ENCODE results near the gene PLA2G6. TPM values are rescaled to one million over a fixed set of nuclear protein-coding genes. Genes with fewer than 3 reads are reported as not detected.
A peak's percentile ranks its signal among the peaks of the same experiment; 100 is the strongest.

Gene PLA2G6
- total and polyA plus RNA-seq, 4 donors: 22.9 to 32.8 (median 29.6) TPM

DNA sequence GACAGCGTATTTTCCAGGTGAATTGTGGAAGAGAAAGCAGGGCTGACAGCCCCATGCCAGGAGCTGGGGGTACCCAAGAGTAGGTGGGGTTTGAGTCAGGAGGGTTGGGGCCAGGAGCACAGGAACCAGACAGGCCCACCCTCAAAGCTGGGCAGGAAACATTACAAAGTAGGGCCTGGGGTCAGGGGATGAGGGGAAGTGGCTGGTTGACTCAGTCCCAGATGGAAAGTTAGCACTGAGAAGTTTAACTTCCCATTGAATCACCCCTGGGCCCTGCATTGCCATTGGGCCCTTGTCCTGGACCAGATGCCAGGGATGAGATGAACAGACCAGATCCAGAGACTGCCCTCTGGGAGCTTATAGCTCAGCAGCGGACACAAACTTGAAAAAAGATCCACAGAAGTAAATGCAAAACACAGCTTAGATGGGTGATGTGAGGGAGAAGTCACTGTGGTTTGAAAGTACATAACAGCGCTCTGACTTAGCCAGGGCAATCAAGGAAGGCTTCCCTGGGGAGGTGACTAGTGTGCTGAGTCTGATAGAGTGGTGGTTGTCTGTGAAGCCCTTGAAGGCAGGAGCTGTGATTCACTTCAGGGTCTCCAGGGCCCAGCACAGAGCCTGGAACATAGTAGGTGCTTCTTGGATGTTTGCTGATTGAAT lies 22.4 kb upstream of the PLA2G6 start:
- no peak overlapping the region for H3K4me3 ChIP-seq (ENCODE audit: low read depth, low read length)
- peaks cover 5% of the 10 kb centered on the region for H3K27me3 ChIP-seq (ENCODE audit: control insufficient read depth, insufficient read depth, low read length)
- 100% methylated on average over 3 of the region's 3 CpGs for WGBS (ENCODE audit: insufficient coverage)
- H3K36me3 ChIP-seq (ENCODE audit: control insufficient read depth, insufficient read depth, low read length): peaks cover 10% of the 10 kb centered on the region
- no peak overlapping the region for H3K27ac ChIP-seq (ENCODE audit: low read depth, low read length)
- H3K4me1 ChIP-seq (ENCODE audit: control insufficient read depth, insufficient read depth, low read length): peaks cover 38% of the 10 kb centered on the region
- H3K9me3 ChIP-seq (ENCODE audit: control insufficient read depth, insufficient read depth, low read length): no peaks in the 10 kb centered on the region
- DNase-seq (ENCODE audit: low read depth in 4 of 6, low spot score in 6 of 6): no peak

DNA sequence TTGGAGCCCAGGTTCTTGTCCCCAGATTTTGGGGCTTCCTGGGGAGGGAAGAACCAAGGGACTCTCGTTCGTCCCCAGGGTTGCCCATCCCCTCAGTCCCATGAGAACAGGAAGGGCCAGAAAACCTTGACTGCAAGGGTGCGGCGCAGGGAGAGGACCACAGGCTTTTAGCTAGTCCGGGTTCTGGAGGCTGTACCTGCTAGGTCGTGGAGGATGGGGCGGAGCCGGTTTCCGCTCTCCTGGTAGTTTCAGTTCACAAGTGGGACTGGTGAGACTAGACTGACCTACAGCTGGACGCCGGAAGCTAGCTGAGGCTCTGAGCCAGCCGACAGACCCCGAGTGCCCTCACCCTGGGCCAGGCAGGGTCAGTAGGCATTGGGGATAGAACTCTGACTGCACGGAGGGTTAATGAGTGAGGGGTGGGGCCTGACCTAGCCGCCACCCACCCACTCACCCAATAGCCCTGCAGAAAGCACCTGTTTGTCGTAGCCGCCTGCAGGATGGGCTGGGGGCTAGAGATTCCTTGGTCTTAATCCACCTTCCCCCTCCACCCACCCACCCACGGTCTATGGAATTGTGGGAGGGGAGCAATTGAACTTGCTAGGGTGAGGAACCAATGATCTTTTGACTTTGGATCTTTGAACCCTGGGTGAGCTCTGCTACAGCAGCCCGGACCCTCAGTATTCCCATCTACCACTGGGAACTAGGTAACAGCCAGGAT lies 21.6 kb upstream of the PLA2G6 start:
- Histone ChIP-seq H3K36me3 (ENCODE audit: control insufficient read depth, insufficient read depth, low read length) (peaks cover 7% of the 10 kb centered on the region), H3K27me3 (ENCODE audit: control insufficient read depth, insufficient read depth, low read length) (peaks cover 5% of the 10 kb centered on the region), H3K9me3 (ENCODE audit: control insufficient read depth, insufficient read depth, low read length) (no peaks in the 10 kb centered on the region), H3K27ac (ENCODE audit: low read depth, low read length) (no peak overlapping the region), H3K4me3 (ENCODE audit: low read depth, low read length) (peak overlapping the region; percentile 55), H3K4me1 (ENCODE audit: control insufficient read depth, insufficient read depth, low read length) (peaks cover 38% of the 10 kb centered on the region)
- no peak for DNase-seq (ENCODE audit: low read depth in 4 of 6, low spot score in 6 of 6)
- WGBS (ENCODE audit: insufficient coverage): 11% methylated on average over 9 of the region's 19 CpGs

DNA sequence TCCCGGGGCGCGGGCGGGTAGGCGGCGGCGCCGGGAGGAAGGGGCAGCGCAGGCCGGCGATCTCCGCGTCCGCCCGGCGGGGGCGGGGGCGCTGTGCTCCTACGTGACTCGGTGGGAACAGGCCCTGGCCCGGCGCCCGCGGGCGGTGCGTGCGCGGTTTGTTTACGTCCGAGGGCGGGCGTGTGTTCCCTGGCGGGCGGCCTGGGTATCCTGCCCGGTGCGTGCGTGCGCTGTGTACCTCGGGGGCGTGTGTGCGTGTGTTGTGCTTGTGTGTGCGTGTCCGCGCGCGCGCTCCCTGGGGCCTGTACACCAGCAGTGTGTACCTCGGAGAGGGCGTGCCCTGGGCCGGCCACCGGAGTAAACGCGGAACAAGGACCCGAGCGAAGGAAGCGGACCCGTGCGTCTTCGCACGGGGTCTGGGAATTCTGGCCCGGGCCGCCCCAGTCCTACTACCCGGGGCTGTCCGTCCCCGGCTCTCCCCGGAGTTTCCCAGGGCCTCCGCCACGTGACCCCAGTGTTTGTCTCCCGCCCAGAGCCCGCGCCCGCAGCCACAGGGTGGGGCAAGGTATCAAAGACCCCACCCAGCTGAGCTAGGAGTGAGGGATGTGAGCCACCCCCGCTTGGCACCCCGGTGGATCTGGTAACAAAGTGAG lies 20.9 kb upstream of the PLA2G6 start:
- H3K27me3 ChIP-seq (ENCODE audit: control insufficient read depth, insufficient read depth, low read length): peaks cover 5% of the 10 kb centered on the region
- H3K4me1 ChIP-seq (ENCODE audit: control insufficient read depth, insufficient read depth, low read length): peaks cover 38% of the 10 kb centered on the region
- H3K4me3 ChIP-seq (ENCODE audit: low read depth, low read length): peak overlapping the region; percentile 55
- under 1% methylated on average over 74 of the region's 74 CpGs for WGBS (ENCODE audit: insufficient coverage)
- DNase-seq (ENCODE audit: low read depth in 4 of 6, low spot score in 6 of 6): peak in 2 of 6 donors; percentile 73 to 84
- H3K27ac ChIP-seq (ENCODE audit: low read depth, low read length): peak overlapping the region; percentile 79
- no peaks in the 10 kb centered on the region for H3K9me3 ChIP-seq (ENCODE audit: control insufficient read depth, insufficient read depth, low read length)
- peaks cover 7% of the 10 kb centered on the region for H3K36me3 ChIP-seq (ENCODE audit: control insufficient read depth, insufficient read depth, low read length)

DNA sequence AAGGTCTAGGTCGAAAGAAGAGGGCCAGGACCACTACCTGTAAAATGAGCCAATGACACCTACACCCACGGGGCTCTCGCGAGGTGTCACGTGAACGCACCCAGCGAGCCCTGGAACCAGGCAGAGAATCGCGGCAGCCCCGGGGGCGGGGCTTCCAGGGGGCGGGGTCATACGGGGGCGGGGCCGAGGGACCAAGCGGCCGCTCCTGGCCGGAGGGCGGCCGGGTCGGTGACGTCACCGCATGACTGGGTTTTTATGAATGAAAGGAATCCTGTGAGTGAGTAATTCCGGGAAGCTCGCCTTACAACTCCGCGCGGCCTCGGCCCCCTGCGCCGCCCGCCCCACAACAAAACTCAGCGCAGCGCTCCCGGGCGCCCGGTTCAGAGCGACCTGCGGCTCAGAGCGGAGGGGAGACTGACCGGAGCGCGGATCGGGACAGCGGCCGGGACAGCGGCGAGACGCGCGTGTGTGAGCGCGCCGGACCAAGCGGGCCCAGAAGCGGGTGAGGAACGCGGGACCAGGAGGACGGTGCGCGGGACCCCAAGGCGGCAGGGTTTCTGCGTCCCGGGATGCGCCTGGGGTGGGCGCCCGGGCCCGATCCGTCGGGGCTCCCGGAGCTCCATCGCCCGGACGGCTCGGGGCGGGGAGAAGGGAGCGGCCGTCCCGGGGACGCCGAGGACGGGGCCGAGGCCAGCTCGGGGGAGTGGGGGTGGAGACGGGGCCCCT lies 20.2 kb upstream of the PLA2G6 start, which contains the start of gene MAFF:
Gene MAFF (plus strand): TSS at position 284 of the 726 bp plus-strand sequence. CDS start 11,860 bp downstream, outside the sequence.
- peaks cover 5% of the 10 kb centered on the region for H3K27me3 ChIP-seq (ENCODE audit: control insufficient read depth, insufficient read depth, low read length)
- H3K36me3 ChIP-seq (ENCODE audit: control insufficient read depth, insufficient read depth, low read length): peaks cover 7% of the 10 kb centered on the region
- DNase-seq (ENCODE audit: low read depth in 4 of 6, low spot score in 6 of 6): peak in 4 of 6 donors; percentile 71 to 95 (median 90)
- H3K4me1 ChIP-seq (ENCODE audit: control insufficient read depth, insufficient read depth, low read length): peaks cover 38% of the 10 kb centered on the region
- H3K27ac ChIP-seq (ENCODE audit: low read depth, low read length): peak within 1 kb of the TSS; percentile 79
- H3K4me3 ChIP-seq (ENCODE audit: low read depth, low read length): peak within 1 kb of the TSS; percentile 55
- WGBS (ENCODE audit: insufficient coverage): under 1% methylated on average over 83 of the region's 85 CpGs
- no peaks in the 10 kb centered on the region for H3K9me3 ChIP-seq (ENCODE audit: control insufficient read depth, insufficient read depth, low read length)

DNA sequence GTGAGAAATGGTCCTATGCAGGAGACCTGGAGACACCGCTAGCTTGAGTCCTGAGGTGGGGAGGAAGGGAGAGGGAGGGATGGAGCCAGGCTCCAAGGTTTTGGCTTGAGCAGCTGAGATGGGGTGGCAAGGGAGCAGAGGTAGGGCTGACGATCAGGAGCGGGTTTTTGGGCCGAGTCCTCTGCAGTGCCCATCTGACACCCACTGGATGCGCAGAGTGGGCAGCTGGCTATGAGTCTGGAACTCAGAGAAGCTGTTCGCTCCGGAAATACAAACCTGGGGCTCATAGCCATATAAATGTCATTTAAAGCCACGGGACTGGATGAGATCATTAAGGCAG lies 19.7 kb upstream of the PLA2G6 start:
- DNase-seq (ENCODE audit: low read depth in 4 of 6, low spot score in 6 of 6): no peak
- H3K4me3 ChIP-seq (ENCODE audit: low read depth, low read length): peak overlapping the region; percentile 48
- 12% methylated on average over 8 of the region's 8 CpGs for WGBS (ENCODE audit: insufficient coverage)
- peaks cover 5% of the 10 kb centered on the region for H3K27me3 ChIP-seq (ENCODE audit: control insufficient read depth, insufficient read depth, low read length)
- H3K9me3 ChIP-seq (ENCODE audit: control insufficient read depth, insufficient read depth, low read length): no peaks in the 10 kb centered on the region
- peaks cover 38% of the 10 kb centered on the region for H3K4me1 ChIP-seq (ENCODE audit: control insufficient read depth, insufficient read depth, low read length)
- H3K27ac ChIP-seq (ENCODE audit: low read depth, low read length): peak overlapping the region; percentile 76
- H3K36me3 ChIP-seq (ENCODE audit: control insufficient read depth, insufficient read depth, low read length): peaks cover 7% of the 10 kb centered on the region

DNA sequence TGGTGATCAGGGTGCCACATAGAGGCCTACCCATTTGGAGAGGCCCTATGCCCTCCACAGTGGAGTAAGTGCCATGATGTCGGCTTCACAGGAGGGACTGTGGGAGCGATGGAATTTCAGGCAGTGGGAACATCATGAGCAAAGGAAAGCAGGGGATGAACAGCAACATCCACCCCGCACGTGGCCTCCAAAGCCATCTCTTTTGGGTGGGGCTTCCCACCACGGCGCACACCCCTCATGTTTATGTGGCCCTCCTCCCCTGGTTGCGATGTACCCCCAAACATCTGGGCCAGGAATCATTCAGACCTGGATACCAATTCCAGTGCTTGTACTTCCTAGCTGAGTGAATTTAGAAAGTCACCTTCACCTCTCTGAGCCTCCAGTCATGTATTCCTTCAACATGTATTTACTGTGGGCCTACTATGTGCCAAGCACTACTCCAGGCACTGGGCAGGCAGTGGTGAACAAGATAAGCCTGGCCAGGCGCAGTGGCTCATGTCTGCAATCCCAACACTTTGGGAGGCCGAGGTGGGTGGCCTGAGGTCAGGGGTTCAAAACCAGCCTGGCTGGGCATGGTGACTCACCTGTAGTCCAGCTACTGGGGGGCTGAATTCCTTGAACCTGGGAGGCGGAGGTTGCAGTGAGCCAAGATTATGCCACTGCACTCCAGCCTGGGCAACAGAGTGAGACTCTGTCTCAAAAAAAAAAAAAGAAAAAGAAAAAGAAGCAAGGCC lies 18.4 kb upstream of the PLA2G6 start:
- 93% methylated on average over 9 of the region's 10 CpGs for WGBS (ENCODE audit: insufficient coverage)
- peaks cover 5% of the 10 kb centered on the region for H3K27me3 ChIP-seq (ENCODE audit: control insufficient read depth, insufficient read depth, low read length)
- no peaks in the 10 kb centered on the region for H3K36me3 ChIP-seq (ENCODE audit: control insufficient read depth, insufficient read depth, low read length)
- H3K4me1 ChIP-seq (ENCODE audit: control insufficient read depth, insufficient read depth, low read length): peaks cover 28% of the 10 kb centered on the region
- no peak for DNase-seq (ENCODE audit: low read depth in 4 of 6, low spot score in 6 of 6)
- no peaks in the 10 kb centered on the region for H3K9me3 ChIP-seq (ENCODE audit: control insufficient read depth, insufficient read depth, low read length)
- no peak overlapping the region for H3K27ac ChIP-seq (ENCODE audit: low read depth, low read length)
- H3K4me3 ChIP-seq (ENCODE audit: low read depth, low read length): no peak overlapping the region

DNA sequence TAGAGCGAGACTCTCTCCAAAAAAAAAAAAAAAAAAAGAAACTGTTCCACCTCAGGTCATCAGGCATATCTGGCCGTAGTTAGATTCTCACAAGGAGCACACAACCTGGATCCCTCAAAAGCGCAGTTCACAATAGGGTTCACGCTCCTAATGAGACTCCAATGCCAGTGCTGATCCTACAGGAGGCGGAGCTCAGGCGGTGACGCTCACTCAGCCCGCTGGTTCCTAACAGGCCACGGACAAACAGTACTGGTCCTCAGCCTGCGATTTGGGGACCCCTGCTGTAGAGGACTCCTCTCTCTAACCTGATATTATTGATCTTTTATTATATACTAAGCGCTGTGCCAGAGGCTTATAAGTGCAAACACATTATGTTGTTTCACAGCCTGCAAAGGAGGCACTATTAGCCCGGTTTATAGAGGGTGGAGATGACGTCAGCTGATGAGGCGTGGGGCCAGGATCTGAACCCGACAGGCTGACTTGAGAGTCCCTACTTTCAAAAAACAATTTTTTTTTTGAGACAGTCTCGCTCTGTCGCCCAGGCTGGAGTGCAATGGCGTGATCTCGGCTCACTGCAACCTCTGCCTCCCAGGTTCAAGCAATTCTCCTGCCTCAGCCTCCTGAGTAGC lies 15.3 kb upstream of the PLA2G6 start:
- H3K27ac ChIP-seq (ENCODE audit: low read depth, low read length): no peak overlapping the region
- no peak overlapping the region for H3K4me3 ChIP-seq (ENCODE audit: low read depth, low read length)
- H3K27me3 ChIP-seq (ENCODE audit: control insufficient read depth, insufficient read depth, low read length): no peaks in the 10 kb centered on the region
- DNase-seq (ENCODE audit: low read depth in 4 of 6, low spot score in 6 of 6): no peak
- H3K36me3 ChIP-seq (ENCODE audit: control insufficient read depth, insufficient read depth, low read length): no peaks in the 10 kb centered on the region
- H3K4me1 ChIP-seq (ENCODE audit: control insufficient read depth, insufficient read depth, low read length): peaks cover 16% of the 10 kb centered on the region
- 47% methylated on average over 10 of the region's 19 CpGs for WGBS (ENCODE audit: insufficient coverage)
- no peaks in the 10 kb centered on the region for H3K9me3 ChIP-seq (ENCODE audit: control insufficient read depth, insufficient read depth, low read length)

DNA sequence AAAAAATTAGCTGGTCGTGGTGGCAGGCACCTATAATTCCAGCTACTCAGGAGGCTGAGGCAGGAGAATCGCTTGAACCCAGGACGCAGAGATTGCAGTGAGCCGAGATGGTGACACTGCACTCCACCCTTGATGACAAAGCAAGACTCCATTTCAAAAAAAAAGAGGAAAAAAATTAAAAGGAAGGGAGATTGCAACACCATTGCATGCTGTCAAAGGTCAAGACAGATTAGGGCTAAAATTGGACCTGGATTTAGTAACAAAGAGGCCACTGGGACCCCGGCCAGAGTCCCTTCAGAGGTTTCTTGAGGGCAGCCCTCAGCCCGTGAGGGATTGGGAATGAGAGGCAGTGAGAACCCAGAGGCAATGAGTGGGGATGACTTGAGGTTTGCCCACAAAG lies 11.9 kb upstream of the PLA2G6 start:
- H3K4me1 ChIP-seq (ENCODE audit: control insufficient read depth, insufficient read depth, low read length): peaks cover 15% of the 10 kb centered on the region
- no peak overlapping the region for H3K4me3 ChIP-seq (ENCODE audit: low read depth, low read length)
- H3K27ac ChIP-seq (ENCODE audit: low read depth, low read length): no peak overlapping the region
- 71% methylated on average over 5 of the region's 6 CpGs for WGBS (ENCODE audit: insufficient coverage)
- no peak for DNase-seq (ENCODE audit: low read depth in 4 of 6, low spot score in 6 of 6)
- H3K36me3 ChIP-seq (ENCODE audit: control insufficient read depth, insufficient read depth, low read length): no peaks in the 10 kb centered on the region
- no peaks in the 10 kb centered on the region for H3K9me3 ChIP-seq (ENCODE audit: control insufficient read depth, insufficient read depth, low read length)
- no peaks in the 10 kb centered on the region for H3K27me3 ChIP-seq (ENCODE audit: control insufficient read depth, insufficient read depth, low read length)

Measured in spinal cord (tissue), 10 donors.